Activated naive CD8-positive, alpha-beta T cell treated with anti-CD3 and anti-CD28 coated beads for 36 hours (primary cell): ENCODE measurements around the gene SRP72. TPM values are rescaled to one million over a fixed set of nuclear protein-coding genes. Genes with fewer than 3 reads are reported as not detected.

ENCODE experiments used
- DNase-seq: peaks from one replicate; pipeline ENCODE4 v3.0.0; 2021
- H3K27ac Mint-ChIP-seq: one replicate; pipeline ENCODE4 v1.8.0; 2022; ENCODE audit warnings: mild to moderate bottlenecking, moderate library complexity, mixed read lengths
- H3K27me3 Mint-ChIP-seq: one replicate; pipeline ENCODE4 v1.8.0; 2022; ENCODE audit warnings: mild to moderate bottlenecking, mixed read lengths
- H3K36me3 Mint-ChIP-seq: one replicate; pipeline ENCODE4 v1.8.0; 2021; ENCODE audit warnings: mild to moderate bottlenecking, mixed read lengths
- H3K4me1 Mint-ChIP-seq: one replicate; pipeline ENCODE4 v1.8.0; 2021; ENCODE audit warnings: mixed read lengths
- H3K4me3 Mint-ChIP-seq: one replicate; pipeline ENCODE4 v1.8.0; 2022; ENCODE audit warnings: mild to moderate bottlenecking, moderate library complexity, mixed read lengths
- H3K9me3 Mint-ChIP-seq: one replicate; pipeline ENCODE4 v1.8.0; 2022; ENCODE audit warnings: mixed read lengths
- total RNA-seq, 2 experiments: library from RNA; stranded (reverse); gene quantifications; one replicate each; pipeline ENCODE4 v1.2.3, GENCODE V29; 2021

SRP72 gene
- total RNA-seq, 2 experiments from 2014 or later = 209 to 211 TPM

- no peaks in the 10 kb centered on the region for H3K36me3 Mint-ChIP-seq
- H3K4me3 Mint-ChIP-seq = no peak overlapping the region
- DNase-seq = no peak
- H3K9me3 Mint-ChIP-seq = no peaks in the 10 kb centered on the region
- peaks cover 3% of the 10 kb centered on the region for H3K27me3 Mint-ChIP-seq
- no peak overlapping the region for H3K27ac Mint-ChIP-seq
- peaks cover 3% of the 10 kb centered on the region for H3K4me1 Mint-ChIP-seq
These were observed 84.9 kb downstream of the SRP72 start for GRCh38 chr4:56552273-56552672.

Other genes with a start within 250 kb of the SRP72 start
- gene AASDH, start 80.1 kb upstream of the SRP72 start, total RNA-seq = 10 to 100 TPM in 1 of 2 experiments, 1 to 10 TPM in 1; 9.7 to 11.4 TPM
- 10 to 100 TPM; 68.9 to 69.0 TPM for gene PPAT, start 32.0 kb upstream of the SRP72 start, total RNA-seq
- 100 to 1,000 TPM; 472 TPM for gene PAICS, start 31.4 kb upstream of the SRP72 start, total RNA-seq
- gene ARL9, start 38.2 kb downstream of the SRP72 start, total RNA-seq = under 1 TPM; 0.45 to 0.46 TPM
- 10 to 100 TPM; 16.5 to 18.1 TPM for gene HOPX, start 213.7 kb downstream of the SRP72 start, total RNA-seq